OCI-LY7 (cell line): ENCODE measurements around the gene AMOTL2.

ENCODE experiments used
- EZH2phosphoT487 ChIP-seq: fragments of 200-600 bp; sonication (generic); IDR thresholded peaks from 2 replicates; pipeline ENCODE4 v1.6.1; 2018; ENCODE audit warnings: low read depth, borderline replicate concordance, mild to moderate bottlenecking, mixed run types, antibody characterized with exemption, low read length, moderate library complexity, mixed read lengths
- TF ChIP-seq, protein P1 (sequence below): fragments of 200-600 bp; sonication (generic); conservative IDR thresholded peaks from 2 replicates; pipeline ENCODE4 v1.5.1; 2014; ENCODE audit warnings: mild to moderate bottlenecking, antibody characterized with exemption, low read length, moderate library complexity, mixed read lengths

DNA sequence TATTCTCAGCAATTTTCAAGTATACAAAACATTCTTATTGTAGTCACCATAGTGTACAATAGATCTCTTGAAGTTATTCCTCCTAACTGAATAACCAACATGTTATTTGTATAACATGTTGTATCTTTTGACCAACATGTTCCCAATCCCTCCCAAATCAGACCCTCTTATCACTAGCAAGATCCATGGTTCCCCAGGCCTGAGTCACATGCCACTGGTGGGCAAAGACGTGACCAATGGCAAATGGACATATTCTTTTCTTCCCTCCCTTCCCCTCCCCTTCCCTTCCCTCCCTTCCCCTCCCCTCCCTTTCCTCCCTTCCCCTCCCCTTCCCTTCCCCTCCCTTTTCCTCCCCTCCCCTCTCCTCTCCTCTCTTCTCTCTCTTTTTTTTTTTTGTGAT, 45.4 kb downstream of the AMOTL2 start:
- TF ChIP-seq EZH2phosphoT487: no peak
- TF ChIP-seq, protein P1, sequence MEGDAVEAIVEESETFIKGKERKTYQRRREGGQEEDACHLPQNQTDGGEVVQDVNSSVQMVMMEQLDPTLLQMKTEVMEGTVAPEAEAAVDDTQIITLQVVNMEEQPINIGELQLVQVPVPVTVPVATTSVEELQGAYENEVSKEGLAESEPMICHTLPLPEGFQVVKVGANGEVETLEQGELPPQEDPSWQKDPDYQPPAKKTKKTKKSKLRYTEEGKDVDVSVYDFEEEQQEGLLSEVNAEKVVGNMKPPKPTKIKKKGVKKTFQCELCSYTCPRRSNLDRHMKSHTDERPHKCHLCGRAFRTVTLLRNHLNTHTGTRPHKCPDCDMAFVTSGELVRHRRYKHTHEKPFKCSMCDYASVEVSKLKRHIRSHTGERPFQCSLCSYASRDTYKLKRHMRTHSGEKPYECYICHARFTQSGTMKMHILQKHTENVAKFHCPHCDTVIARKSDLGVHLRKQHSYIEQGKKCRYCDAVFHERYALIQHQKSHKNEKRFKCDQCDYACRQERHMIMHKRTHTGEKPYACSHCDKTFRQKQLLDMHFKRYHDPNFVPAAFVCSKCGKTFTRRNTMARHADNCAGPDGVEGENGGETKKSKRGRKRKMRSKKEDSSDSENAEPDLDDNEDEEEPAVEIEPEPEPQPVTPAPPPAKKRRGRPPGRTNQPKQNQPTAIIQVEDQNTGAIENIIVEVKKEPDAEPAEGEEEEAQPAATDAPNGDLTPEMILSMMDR: no peak
